Lower leg skin (tissue), 4 donors: ENCODE data around the gene ETHE1. TPM values are rescaled to one million over a fixed set of nuclear protein-coding genes. Genes with fewer than 3 reads are reported as not detected.
"Not testable (repeated sequence)": the region's sequence is repeated elsewhere in the genome, so short reads cannot be mapped to it uniquely, and the experiment has no call there.

Experiments used
- DNase-seq, 2 donors: peaks; one replicate each; pipeline ENCODE4 v3.0.0-alpha.2; 2019; ENCODE audit warnings: low spot score in 2 of 2
- H3K4me3 ChIP-seq: fragments of 200-600 bp; sonication (generic); 2 replicates; pipeline ENCODE4 v1.5.1; 2017; ENCODE audit warnings: mild to moderate bottlenecking, low read depth; ENCODE audit not compliant: poor library complexity, severe bottlenecking
- CTCF ChIP-seq, 3 donors: fragments of 450-650 bp; IDR thresholded peaks; one replicate each; pipeline ENCODE4 v1.5.1; 2016; ENCODE audit warnings: antibody characterized with exemption in 3 of 3, mild to moderate bottlenecking in 3 of 3, moderate library complexity in 2 of 3
- POLR2A ChIP-seq, 2 donors: fragments of 450-650 bp; IDR thresholded peaks; one replicate each; pipeline ENCODE4 v1.6.1; 2016 to 2017; ENCODE audit warnings: antibody characterized with exemption in 2 of 2, mild to moderate bottlenecking in 1 of 2, moderate library complexity in 1 of 2
- WGBS, 2 donors: methylation state at CpG; one replicate each; pipeline ENCODE4 v1.1.5; 2018; 5-methylcytosine and 5-hydroxymethylcytosine counted together
- intact Hi-C: fragments of 100-400 bp; cut with DNase I; formaldehyde crosslinking; loops from one replicate; pipeline ENCODE4 v1.15.0; 2023; ENCODE audit warnings: low total_unique reads
- total RNA-seq, 4 donors: library from RNA; depleted of rRNA; stranded (reverse); fragments of >200 nt; gene quantifications; one replicate each; pipeline ENCODE4 v1.1.0, GENCODE V29; 2016

Gene ETHE1
- total RNA-seq, 4 donors from 2014 or later = 63.4 to 79.3 (median 72.8) TPM

DNA sequence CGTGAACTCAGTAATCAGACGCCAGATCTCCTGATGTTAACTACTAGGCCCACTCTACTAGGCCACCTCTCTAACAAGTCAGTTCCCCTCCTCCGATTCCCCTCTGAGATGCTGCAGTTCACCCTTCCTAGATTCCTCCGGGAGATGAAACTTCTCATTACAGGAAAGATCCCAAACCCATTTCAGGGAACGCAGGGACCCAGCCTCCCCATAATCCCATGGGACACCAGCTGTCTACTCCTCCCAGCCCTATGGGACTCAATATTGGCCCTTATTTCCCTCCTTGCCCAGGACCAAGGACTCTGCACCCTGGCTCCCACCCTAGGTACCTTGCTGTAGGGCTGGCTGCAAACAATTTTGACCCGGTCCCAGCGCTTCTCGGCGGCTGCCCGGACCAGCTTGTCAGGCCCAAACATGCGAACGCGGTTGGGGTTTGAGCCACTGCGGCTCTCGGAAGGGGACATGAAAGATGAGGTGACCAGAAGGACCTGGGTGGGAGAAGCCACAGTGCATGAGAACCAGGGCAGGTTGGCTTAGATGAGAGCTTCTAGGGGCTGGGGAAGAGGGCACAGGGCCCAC, 27.4 kb upstream of the ETHE1 start:
- no peak for DNase-seq
- H3K4me3 ChIP-seq = no peak overlapping the region
- WGBS, 2 donors = 93% methylated on average over 15 of the region's 15 CpGs
- TF ChIP-seq CTCF (IDR thresholded peaks at IDR 0.05) (no peak), POLR2A (IDR thresholded peaks at IDR 0.05) (no peak)
- intact Hi-C loops = no loop called here

DNA sequence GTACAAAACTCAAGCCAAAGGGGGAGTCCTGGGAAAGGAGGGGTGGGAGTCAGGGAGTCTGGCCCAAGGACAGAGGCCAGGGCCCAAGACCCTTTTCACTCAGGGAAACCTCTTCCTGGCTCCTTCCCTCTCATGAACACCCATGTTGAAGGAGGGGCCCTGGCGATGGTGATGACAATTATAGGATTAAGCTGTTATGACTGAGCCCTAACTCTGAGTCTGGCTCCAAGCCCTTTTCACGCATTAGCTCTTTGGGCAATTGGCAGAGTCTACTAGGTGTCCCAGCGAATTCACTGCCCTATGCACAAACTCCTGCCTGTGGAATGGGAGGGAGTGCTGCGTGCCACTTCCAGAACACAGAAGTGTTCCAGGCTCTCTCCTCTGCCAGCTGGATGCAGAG, 26.7 kb upstream of the ETHE1 start:
- intact Hi-C loops = no loop called here
- WGBS, 2 donors = 41 to 79% methylated on average over 2 to 3 of the region's 4 CpGs
- DNase-seq = no peak
- TF ChIP-seq CTCF (IDR thresholded peaks at IDR 0.05) (no peak), POLR2A (IDR thresholded peaks at IDR 0.05) (no peak)
- H3K4me3 ChIP-seq = no peak overlapping the region

GRCh38 chr19:43552616-43553015, 25.6 kb upstream of the ETHE1 start:
- 64 to 94% methylated on average over 3 of the region's 3 CpGs for WGBS, 2 donors
- intact Hi-C loops = no loop called here
- no peak overlapping the region for H3K4me3 ChIP-seq
- no peak for TF ChIP-seq CTCF (IDR thresholded peaks at IDR 0.05)
- no peak for TF ChIP-seq POLR2A (IDR thresholded peaks at IDR 0.05)
- no peak for DNase-seq

GRCh38 chr19:43552198-43552450, 25.1 kb upstream of the ETHE1 start:
- WGBS, 2 donors = 82 to 100% methylated on average over 3 of the region's 3 CpGs
- TF ChIP-seq POLR2A (IDR thresholded peaks at IDR 0.05) (no peak), CTCF (IDR thresholded peaks at IDR 0.05) (no peak)
- intact Hi-C loops = no loop called here
- no peak overlapping the region for H3K4me3 ChIP-seq
- DNase-seq = no peak

DNA sequence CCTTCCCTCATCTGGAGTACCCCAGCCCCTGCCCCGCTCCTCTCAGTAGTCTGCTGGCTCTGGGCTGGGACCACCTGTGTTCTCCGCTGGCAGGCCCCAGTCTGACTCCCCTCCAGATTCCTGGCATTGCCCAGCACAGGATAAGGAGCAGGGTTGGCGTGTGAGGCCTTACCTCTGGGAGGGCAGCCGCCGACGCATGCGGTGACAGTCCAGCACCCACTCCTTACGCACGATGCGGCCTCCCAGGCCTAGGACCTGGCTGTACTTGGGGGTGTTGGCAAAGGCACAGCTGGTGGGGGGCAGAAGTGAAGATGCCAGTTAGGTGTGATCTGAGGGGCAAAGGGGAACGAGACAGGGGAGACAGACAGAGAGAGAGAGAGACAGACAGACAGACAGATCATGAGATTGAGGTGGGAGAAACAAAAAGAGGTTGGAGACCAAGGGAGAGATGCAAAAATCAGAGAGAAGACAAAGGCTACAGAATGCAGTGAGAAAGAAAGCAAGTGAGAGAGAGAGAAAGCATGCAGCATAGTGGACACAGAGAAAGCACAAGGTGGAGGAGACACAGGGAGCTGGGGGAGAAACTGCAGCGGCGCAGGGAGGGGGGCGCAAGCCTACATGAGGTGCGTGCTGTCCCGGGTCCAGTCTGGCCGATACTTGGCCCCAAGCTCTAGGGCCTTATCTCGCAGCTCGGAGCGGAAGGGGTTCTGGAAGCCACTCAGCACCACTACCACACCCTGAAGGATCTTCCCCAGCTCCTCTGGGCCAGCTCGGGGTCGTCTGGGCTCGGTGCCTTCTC, 24.6 kb upstream of the ETHE1 start:
- no peak for TF ChIP-seq CTCF (IDR thresholded peaks at IDR 0.05)
- TF ChIP-seq POLR2A (IDR thresholded peaks at IDR 0.05) = no peak
- no peak overlapping the region for H3K4me3 ChIP-seq
- DNase-seq = no peak
- intact Hi-C loops = no loop called here
- WGBS, 2 donors = 92 to 97% methylated on average over 23 of the region's 23 CpGs

GRCh38 chr19:43548706-43549105, 21.7 kb upstream of the ETHE1 start:
- DNase-seq = no peak
- intact Hi-C loops = no loop called here
- no peak for TF ChIP-seq CTCF (IDR thresholded peaks at IDR 0.05)
- TF ChIP-seq POLR2A (IDR thresholded peaks at IDR 0.05) = no peak

DNA sequence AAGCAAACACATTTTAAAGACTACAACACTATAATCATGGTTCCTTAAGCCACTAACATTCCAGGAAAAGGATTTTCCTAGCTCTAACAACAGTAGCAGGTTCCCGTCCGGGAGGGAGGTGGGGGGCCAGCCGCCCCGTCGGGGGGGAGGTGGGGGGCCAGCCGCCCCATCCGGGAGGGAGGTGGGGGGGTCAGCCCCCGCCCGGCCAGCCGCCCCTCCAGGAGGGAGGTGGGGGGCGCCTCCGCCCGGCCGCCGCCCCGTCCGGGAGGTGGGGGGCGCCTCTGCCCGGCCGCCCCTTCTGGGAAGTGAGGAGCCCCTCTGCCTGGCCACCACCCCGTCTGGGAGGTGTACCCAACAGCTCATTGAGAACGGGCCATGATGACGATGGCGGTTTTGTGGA, 20.9 kb upstream of the ETHE1 start:
- 84 to 91% methylated on average over 2 to 5 of the region's 24 CpGs for WGBS, 2 donors
- H3K4me3 ChIP-seq, DNase-seq, intact Hi-C loops: not testable (repeated sequence)

More at GRCh38 chr19:43548706-43549105, 21.7 kb upstream of the ETHE1 start:
- 87 to 93% methylated on average over 2 of the region's 2 CpGs for WGBS, 2 donors
- no peak overlapping the region for H3K4me3 ChIP-seq
